HG03066 (cell line): ENCODE data around the gene C15orf39.
A peak's percentile ranks its signal among the peaks of the same experiment; 100 is the strongest.

ENCODE experiments used
- ATAC-seq: cut with Tn5 transposase; IDR thresholded peaks from one replicate; pipeline ENCODE4 v1.9.1; 2021; ENCODE audit warnings: low read depth; ENCODE audit not compliant: unreplicated experiment

C15orf39 gene

DNA sequence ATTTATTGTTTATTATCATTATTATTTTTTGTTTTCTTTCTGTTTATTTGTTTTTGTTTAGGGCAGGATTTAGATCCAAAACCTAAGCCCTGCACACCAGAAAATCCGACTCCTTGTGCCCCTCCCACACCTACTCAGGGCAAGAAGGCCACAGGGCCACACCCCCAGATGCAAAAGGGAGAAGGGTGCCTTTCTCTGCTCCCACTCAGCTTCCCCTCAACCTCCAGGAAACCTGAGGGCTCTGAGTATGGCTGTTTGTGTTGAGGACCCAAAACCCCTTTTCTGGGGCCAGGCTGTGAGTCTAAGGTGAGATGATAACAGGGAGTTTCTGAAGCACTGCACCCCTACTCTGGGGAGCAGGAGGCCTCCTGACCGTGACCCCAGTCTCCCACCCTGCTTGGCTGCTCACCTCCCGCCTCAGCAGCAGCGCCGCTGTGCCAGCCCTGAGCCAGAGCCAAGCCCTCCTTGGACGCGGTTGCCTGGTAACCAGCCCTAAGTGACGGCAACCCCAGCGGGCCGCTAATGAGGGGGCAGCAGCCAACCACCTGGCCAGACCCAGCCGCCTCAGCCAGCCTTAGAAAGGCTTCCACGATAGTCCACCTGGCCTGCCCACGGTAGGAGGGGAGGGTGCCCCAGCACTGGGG, 6.4 kb upstream of the C15orf39 start:
- no peak for ATAC-seq

DNA sequence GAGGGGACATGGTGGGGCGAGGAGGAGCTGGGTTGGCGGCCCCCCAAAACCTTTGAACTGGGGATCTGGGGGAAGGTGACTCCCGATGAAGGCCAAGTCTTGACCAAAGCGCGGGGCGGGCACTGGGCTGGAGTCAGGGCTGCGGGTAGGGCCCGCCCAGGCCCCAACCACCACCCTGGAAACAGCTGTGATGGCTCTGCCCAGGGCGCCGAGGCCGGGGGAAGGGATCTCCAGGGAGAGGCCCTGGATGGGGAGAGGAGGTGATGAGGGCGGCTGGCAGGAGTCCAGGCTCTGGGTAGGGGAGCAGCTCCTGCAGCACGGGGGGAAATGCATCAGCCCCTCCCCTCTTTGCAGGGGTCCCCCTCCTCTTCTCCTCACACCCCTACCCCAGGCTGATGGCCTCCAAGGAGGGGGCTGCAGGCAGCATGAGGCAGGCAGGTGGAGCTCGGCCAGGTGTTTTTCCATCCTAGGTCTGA, 5.9 kb upstream of the C15orf39 start:
- no peak for ATAC-seq

DNA sequence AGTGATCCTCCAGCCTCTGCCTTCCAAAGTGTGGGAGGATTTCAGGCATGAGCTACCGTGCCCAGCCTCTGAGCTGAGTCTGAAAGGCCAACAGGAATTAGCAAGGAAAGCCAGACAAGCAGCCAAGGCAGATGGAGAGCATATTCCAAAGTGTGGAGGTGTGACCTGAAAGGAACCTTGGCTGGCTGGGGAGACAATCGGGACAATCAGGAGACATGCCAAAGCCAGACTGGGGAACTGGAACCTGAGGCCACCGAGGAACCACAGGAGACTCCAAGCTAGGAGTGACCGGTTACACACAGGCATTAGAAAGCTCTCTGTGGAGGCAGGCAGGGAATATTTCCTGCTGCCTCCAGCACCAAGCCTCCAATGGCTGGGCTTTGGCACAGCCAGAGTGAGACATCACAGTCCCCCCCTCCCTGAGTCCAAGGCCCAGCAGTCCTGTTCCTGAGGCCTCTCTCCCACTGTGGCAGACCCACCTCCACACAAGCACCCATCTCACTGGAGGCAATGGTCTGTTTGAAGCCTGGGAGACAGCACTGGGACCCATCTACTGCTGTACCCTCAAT, 4.5 kb upstream of the C15orf39 start:
- no peak for ATAC-seq

DNA sequence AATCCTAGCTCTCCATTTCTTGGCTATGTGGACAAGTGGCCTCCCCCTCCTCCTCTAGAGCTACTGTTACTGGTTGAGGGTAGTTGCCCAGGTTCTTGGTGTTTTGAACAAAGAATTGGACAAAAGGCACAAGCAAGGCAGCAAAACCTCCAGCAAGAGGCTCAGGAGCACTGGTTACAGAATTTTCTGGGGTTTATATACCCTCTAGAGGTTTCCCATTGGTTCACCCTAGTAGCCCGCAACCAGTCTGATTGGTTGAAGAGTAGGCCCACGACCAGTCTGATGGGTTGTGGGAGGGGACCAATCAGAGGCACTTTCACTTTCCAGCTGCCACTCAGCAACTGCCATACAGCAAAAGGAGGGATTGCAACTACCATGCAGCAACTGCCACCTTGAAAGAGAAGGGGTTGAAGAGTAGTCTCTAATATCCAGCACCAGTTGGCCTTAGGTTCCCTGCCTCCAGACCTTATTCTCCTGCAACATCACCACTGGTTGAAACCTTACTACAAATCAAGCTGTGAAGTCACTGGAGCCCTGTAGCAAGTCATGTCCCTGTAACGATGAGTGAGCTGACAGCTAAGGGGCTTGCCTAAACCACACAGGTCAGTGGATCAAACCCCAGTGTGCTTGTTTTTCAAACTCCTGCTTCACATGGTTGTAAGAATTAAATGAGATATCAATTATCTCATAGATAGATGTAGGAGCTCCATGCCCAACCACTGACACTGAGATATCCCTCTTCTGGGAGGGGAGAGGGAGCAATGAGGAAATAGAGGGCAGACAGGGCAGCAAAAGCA, 2.9 kb upstream of the C15orf39 start:
- ATAC-seq: no peak

DNA sequence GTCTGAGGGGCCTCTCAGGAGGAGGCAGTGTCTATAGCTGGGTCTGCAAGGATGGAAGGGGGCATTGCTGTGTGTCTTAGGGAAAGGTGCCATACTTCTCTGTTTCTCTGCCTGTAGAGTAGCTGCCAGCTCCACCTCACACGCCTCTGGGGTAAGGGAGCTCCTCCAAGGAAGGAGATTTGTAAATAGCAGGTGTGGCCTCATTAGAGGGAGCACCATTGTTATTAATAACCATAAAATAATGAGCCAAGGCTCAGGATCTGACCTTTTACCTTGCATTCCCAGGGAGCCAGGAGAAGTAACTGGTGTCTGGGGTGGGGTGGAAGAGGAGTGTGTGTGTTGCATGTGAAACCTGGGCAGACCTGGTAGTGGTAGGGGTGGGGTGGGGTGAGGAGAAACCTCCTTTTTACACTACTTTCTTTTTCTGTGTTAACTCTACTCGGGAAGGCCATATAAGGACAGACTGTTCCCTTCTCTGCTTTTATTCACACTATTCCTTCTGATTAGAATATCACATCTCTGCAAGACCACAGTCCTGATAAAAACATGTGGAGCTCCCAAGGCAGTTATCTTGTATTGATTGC, 2.2 kb upstream of the C15orf39 start:
- no peak for ATAC-seq

DNA sequence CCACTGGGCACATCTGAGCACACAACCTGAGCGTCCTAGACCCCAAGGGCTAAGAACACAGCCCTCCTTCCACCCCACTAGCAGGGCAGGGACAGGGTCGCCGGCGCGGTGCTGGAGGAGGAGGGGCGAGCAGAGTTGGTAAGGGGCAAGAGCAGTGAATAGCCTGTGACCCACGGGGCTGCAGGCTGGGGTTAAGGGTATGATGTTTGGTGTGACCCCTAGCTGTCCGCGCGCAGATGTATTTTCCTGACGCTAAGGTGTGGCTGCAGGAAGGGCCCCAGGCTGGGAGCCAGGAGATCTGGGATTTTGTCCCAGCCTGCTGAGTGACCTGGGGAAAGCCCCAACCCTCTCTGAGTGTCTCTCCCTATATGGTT, 1.3 kb upstream of the C15orf39 start:
- no peak for ATAC-seq

DNA sequence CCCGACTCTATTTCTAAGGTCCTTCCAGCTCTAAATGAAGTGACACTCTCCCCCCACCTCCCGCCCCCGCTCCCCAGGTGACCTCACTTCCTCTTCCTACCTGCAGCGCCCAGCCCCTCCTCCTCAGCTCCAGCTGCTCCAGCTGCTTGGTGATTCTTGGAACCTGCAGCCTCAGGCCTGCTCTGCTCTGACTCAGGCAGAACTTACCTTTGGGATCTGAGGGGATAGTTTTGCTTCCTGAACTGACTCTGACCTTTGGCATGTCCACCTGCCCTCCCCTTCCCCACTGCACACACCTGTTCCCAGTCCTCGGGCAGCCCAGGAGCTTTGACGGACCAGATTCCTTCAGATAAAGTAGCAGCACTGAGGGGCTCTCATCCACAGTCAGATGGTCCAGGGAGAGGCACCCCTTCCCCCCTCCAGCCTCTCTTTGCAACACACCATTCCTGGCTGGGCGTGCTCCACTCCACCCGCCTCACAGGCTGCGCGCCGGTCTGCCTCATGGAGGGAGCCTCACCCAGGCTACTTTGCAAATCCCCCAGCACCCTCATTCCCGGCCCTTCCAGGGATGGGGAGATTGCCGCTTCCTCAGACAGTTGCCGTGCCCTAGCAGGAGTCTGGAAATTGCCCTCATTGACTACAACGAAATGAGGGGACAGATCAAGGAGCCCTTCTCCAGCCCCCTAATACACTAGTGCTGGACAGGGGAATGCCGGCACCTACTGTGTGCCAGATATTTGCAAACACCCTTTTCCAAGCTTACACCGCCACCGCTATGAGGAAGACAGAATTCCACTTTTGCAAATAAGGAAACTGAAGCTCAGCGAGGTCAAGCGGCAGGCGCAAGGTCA, 692 bp upstream of the C15orf39 start:
- no peak for ATAC-seq

DNA sequence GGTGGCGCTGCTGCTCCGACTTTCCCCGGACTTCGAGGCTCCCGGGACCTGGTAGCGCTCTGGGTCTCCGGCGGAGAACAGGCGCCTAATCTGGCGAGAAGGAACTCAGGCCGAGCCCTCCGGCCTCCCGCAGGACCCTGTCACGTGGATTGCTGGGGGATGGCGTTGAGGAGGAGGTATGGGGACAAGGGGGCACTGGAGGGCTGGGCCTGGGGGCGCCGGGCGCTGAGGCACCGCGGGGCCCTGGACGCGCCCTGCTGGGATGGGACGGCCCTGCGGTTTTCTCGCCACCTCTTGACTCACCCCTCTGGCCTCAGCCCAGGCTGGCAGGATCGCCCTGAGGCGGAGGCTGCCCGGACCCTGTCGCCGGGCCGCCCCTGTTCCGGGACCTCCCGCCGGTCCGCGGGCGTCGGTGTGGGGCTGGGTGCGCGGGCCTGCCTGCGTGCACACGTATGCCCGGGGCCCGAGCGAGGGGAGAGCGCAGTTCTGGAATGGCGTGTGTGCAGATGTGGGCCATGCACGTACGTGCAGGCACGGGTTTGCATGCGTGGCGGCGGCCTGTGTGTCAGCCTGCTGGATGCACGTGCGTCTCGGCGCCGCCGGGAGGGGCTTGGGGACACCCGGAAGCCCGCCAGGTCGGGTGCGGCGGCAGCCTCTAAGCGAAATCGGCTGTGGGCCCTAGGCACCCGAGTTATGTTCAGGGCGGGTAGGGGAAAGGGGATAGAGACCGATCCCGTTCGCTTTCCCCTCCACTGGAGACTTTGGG, 752 bp downstream of the C15orf39 start:
- no peak for ATAC-seq

DNA sequence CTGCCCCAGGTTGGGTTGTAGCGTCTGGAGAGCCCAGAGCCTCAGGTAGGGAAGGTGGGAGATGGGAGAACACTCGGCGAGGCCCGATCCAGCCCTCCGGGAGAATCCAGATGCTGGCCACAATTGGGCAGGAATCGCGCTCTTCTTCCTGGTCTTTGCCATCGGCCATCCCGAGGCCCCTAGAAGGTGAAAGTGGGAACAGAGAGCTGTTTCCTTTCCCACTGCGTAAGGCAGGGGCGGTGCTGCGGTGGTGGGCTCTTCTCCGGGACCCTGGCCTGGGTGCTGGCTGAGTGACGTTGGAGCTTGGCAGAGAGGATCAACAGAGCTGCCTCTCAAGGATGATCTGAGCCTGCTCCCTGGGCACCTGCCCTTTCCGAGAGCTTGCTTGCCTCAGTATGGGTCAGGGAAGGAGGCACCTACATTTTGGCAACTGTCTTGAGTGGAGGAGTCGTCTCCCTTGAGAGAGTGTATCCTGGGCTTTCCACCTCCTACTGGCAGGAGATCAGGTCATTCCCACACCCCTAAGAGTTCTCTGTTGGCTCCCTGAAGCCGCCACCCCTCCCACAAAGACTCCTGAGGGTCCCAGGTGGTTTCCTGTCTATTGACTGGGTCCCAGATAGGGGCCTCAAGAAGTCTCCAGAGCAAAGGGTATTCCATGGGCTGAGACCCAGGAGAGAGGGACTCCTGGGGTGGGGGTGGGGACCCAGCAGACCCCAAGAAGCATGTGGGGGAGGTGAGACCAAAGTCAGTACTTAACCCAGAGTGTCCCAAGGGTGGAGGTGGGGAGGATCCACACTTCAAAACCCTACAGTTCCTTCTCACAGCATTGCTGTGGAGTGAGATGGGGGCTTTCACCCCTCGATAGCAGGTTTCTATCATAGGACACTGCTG, 1.6 kb downstream of the C15orf39 start:
- no peak for ATAC-seq

DNA sequence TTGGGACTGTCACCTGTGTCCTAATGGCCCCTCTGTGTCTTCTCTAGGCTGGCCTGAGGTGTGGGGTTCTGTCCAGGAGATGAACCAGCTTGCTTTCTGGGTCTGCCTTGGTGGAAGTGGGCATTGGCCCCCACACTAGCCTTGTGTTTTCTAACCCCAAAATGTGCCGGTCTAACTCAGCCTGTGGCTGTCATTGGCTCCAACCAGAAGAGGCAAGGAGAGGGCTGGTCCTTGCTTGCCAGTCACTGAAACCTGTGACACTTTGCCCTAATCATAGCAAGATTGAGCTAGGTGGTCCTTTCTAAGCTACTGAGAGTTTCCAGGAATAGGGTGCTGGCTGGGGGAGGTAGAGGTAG, 2.2 kb downstream of the C15orf39 start:
- no peak for ATAC-seq

DNA sequence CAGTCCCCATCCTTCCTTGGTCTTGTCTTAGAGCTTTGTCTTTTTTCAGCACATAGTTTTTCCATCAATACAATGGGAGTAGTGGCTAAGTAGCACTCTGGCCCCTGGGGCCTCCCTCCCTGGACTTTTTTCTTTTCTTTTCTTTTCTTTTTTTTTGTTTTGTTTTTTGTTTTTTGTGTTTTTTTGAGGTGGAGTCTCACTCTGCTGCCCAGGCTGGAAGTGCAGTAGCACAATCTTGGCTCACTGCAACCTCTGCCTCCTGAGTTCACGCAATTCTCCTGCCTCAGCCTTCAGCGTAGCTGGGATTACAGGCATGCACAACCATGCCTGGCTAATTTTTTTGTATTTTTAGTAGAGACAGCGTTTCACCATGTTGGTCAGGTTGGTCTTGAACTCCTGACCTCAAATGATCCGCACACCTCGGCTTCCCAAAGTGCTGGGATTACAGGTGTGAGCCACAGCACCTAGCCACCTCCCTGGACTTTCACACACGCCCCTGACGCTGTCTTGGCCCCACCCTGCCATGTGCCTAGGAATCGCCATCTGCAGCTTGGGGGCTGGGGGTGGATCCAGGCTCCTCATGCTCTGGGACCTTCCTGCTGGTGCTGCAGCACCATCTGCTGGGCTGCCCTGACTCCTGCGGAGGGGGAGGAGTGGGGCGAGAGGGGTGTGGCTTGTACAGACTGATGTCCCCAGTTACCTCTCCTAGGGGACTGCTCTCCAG, 2.8 kb downstream of the C15orf39 start:
- ATAC-seq: peak; percentile 40

DNA sequence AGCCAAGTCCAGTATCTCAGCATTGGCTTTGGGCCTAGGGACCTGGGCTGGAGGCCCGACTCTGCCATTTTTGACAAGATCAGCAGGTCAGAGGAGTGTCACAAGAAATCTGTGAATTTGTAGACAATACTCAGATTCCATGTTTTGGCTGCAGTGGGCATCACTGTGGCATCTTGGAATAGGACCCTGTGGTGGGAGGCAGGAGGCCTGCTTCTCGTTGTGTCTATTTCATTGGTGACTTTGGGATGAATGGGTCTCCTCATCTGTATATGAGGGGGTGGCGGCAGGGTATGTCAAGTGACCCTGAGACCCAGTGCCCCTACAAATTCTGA, 3.3 kb downstream of the C15orf39 start:
- ATAC-seq: no peak

DNA sequence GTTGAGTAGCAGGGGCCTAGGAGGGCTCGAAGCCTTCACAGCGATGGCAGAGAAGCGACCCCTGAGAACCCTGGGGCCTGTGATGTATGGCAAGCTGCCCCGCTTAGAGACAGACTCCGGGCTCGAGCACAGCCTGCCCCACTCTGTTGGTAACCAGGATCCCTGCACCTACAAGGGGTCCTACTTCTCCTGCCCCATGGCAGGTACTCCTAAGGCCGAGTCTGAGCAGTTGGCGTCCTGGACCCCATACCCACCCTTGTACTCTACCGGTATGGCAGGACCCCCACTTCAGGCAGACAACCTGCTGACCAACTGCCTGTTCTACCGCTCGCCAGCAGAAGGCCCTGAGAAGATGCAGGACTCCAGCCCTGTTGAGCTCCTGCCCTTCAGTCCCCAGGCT, 4.3 kb downstream of the C15orf39 start:
- no peak for ATAC-seq

DNA sequence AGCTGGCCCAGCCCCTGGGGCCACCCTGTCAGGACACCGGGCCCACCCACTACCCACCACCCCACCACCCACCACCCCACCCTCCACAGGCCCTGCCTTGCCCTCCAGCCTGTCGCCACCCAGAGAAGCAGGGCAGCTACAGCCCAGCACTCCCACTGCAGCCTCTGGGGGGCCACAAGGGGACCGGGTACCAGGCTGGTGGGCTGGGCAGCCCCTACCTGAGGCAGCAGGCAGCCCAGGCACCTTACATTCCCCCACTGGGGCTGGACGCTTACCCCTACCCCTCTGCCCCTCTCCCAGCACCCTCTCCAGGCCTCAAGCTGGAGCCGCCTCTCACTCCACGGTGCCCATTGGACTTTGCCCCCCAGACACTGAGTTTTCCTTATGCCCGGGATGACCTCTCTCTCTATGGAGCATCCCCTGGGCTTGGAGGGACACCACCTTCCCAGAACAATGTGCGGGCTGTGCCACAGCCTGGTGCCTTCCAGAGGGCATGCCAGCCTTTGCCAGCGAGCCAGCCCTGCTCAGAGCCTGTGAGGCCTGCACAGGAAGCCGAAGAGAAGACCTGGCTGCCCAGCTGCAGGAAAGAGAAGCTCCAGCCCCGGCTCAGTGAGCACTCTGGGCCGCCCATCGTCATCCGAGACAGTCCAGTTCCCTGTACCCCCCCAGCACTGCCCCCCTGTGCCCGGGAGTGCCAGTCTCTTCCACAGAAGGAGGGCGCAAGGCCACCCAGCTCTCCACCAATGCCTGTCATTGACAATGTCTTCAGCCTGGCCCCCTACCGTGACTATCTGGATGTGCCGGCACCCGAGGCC, 5.3 kb downstream of the C15orf39 start:
- no peak for ATAC-seq

DNA sequence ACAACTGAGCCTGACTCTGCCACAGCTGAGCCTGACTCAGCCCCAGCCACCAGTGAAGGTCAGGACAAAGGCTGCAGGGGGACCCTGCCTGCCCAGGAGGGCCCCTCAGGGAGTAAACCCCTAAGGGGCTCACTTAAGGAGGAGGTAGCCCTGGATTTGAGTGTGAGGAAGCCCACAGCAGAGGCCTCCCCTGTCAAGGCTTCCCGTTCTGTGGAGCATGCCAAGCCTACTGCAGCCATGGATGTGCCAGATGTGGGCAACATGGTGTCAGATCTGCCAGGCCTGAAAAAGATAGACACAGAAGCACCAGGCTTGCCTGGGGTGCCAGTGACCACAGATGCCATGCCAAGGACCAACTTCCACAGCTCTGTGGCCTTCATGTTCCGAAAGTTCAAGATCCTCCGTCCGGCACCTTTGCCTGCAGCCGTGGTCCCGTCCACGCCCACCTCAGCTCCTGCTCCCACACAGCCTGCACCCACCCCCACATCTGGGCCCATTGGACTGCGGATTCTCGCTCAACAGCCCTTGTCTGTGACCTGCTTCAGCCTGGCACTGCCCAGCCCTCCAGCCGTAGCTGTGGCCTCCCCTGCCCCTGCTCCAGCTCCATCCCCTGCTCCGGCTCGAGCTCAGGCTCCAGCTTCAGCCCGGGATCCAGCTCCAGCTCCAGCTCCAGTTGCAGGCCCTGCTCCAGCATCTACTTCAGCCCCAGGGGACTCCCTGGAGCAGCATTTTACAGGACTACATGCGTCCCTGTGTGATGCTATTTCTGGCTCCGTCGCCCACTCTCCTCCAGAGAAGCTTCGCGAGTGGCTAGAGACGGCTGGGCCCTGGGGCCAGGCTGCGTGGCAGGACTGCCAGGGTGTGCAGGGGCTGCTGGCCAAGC, 6.2 kb downstream of the C15orf39 start:
- ATAC-seq: no peak

DNA sequence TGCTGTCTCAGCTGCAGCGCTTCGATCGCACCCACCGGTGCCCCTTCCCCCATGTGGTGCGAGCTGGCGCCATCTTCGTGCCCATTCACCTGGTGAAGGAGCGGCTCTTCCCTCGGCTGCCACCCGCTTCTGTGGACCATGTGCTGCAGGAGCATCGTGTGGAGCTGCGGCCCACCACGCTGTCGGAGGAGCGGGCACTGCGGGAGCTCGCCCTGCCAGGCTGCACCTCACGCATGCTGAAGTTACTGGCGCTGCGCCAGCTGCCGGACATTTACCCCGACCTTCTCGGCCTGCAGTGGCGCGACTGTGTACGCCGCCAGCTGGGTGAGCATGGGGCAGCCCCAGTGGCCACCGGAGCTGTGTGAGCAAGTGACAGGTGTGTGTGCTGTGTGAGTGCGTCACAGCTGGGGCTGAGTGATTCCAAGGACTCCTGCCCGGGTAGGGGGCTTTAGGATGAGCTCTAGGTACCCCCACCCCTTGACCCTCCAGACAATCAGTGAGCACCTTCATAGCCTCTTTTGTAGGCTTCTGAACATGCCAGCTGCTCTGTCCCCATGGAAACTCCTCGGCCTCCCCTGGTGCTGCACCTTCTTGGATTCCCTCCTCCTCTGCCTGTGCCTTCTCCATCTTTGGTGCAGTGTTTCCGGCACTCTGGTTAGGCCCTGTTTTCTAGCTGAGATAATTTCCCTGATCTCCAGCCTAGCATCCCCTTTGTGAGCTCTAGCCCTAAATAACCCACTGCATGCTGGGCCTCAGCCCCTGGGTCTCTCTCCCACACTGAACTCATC, 7.0 kb downstream of the C15orf39 start:
- no peak for ATAC-seq
